K562 (cell line): ENCODE measurements around the gene FASTK. TPM values are rescaled to one million over a fixed set of nuclear protein-coding genes. Genes with fewer than 3 reads are reported as not detected.

ENCODE experiments used
- ATF7 ChIP-seq: fragments of 450-650 bp; IDR thresholded peaks from 2 replicates; pipeline ENCODE4 v1.7.1; 2014; ENCODE audit warnings: mild to moderate bottlenecking, moderate library complexity
- CC2D1A ChIP-seq: fragments of 450-650 bp; IDR thresholded peaks from 2 replicates; pipeline ENCODE4 v1.6.1; 2017; ENCODE audit warnings: mild to moderate bottlenecking
- LARP7 ChIP-seq: fragments of 450-650 bp; IDR thresholded peaks from 2 replicates; pipeline ENCODE4 v1.6.1; 2016
- MGA ChIP-seq: fragments of 450-650 bp; IDR thresholded peaks from 2 replicates; pipeline ENCODE4 v1.6.1; 2016; ENCODE audit warnings: mild to moderate bottlenecking, moderate library complexity
- NCOR1 ChIP-seq: fragments of 450-650 bp; IDR thresholded peaks from 2 replicates; pipeline ENCODE4 v1.6.1; 2016; ENCODE audit warnings: mild to moderate bottlenecking, moderate library complexity
- NEUROD1 ChIP-seq: fragments of 150-350 bp; IDR thresholded peaks from 2 replicates; pipeline ENCODE4 v1.6.1; 2014; ENCODE audit warnings: borderline replicate concordance, low read length, low read depth; ENCODE audit not compliant: partially characterized antibody
- NFIC ChIP-seq: fragments of 450-650 bp; IDR thresholded peaks from 2 replicates; pipeline ENCODE4 v1.6.1; 2017; ENCODE audit warnings: mild to moderate bottlenecking, inconsistent platforms
- USF1 ChIP-seq: sonication (generic); formaldehyde crosslinking; IDR thresholded peaks from 2 replicates; pipeline ENCODE4 v1.9.0; 2022; ENCODE audit warnings: mild to moderate bottlenecking, missing genetic modification reagents
- ZBTB7A ChIP-seq: IDR thresholded peaks from 2 replicates; pipeline ENCODE4 v1.6.1; 2011; ENCODE audit warnings: low read depth, mild to moderate bottlenecking, low read length, moderate library complexity, borderline replicate concordance; ENCODE audit not compliant: control insufficient read depth
- ZNF121 ChIP-seq: sonication (generic); formaldehyde crosslinking; conservative IDR thresholded peaks from 2 replicates; pipeline ENCODE4 v1.8.0; 2022; ENCODE audit warnings: missing genetic modification reagents
- ZNF347 ChIP-seq: fragments of 450-650 bp; formaldehyde crosslinking; IDR thresholded peaks from 2 replicates; pipeline ENCODE4 v1.4.0; 2020; ENCODE audit warnings: low read depth, mild to moderate bottlenecking, moderate library complexity
- polyA plus RNA-seq, 8 experiments: library from polyadenylated mRNA; depleted of rRNA in 4 of 8; stranded (reverse) in 5 of 8; unstranded in 3 of 8; fragments of >200 nt; fragmentation: Nextera tagmentation in 2 of 8; fragmentation: Illumina TruSeq in 1 of 8; extraction: Ambion mirVana in 2 of 8; extraction: Trizol in 1 of 8; gene quantifications; 2 replicates each; pipeline versions ENCODE4 v1.2.1 to v1.2.3, GENCODE V29; 2011 to 2014; ENCODE audit warnings: inconsistent platforms in 1 of 8, missing spikeins in 1 of 8
- total RNA-seq, 7 experiments: library from RNA; depleted of rRNA in 6 of 7; stranded (reverse); fragments of >200 nt in 6 of 7; fragmentation: Illumina TruSeq in 2 of 7; extraction: Trizol in 2 of 7; gene quantifications; 2 replicates each; pipeline versions ENCODE4 v1.2.1 to v1.2.3, GENCODE V29; 2011 to 2021; ENCODE audit warnings: low replicate concordance in 1 of 7
- TF ChIP-seq, protein P1 (sequence below): fragments of 450-650 bp; formaldehyde crosslinking; IDR thresholded peaks from 2 replicates; pipeline ENCODE4 v1.4.0; 2020; ENCODE audit warnings: mild to moderate bottlenecking, moderate library complexity

FASTK gene
- total and polyA plus RNA-seq, 9 of the 15 experiments (the other 6 are each of a cell fraction or from before 2014, with no cell fraction given): 0.51 to 150 (median 48.2) TPM

- TF ChIP-seq, protein P1, sequence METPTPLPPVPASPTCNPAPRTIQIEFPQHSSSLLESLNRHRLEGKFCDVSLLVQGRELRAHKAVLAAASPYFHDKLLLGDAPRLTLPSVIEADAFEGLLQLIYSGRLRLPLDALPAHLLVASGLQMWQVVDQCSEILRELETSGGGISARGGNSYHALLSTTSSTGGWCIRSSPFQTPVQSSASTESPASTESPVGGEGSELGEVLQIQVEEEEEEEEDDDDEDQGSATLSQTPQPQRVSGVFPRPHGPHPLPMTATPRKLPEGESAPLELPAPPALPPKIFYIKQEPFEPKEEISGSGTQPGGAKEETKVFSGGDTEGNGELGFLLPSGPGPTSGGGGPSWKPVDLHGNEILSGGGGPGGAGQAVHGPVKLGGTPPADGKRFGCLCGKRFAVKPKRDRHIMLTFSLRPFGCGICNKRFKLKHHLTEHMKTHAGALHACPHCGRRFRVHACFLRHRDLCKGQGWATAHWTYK (CRISPR knock-in tag): no peak
- TF ChIP-seq ATF7: no peak
- no peak for TF ChIP-seq ZNF347 (CRISPR knock-in tag)
- TF ChIP-seq USF1 (CRISPR knock-in tag): no peak; the same call in 1 of the 2 replicates
- TF ChIP-seq CC2D1A: peak; percentile 49
- peak; percentile 93 for TF ChIP-seq ZBTB7A
- peak; percentile 7 for TF ChIP-seq NEUROD1
- no peak for TF ChIP-seq MGA
- TF ChIP-seq ZNF121 (CRISPR knock-in tag): no peak
- no peak for TF ChIP-seq NCOR1
- peak; percentile 36 for TF ChIP-seq NFIC
- peak; percentile 92; the same call in 1 of the 2 replicates for TF ChIP-seq LARP7
These were observed 21.1 kb downstream of the FASTK start, which contains the start of gene SLC4A2 (continued) for GRCh38 chr7:151059367-151060112.
